Measurements from ENCODE around the gene CDC40. TPM values are rescaled to one million over a fixed set of nuclear protein-coding genes. Genes with fewer than 3 reads are reported as not detected.

The CDC40 gene
- total RNA-seq, 1 experiment from 2014 or later: 26.2 TPM

- H2AFZ ChIP-seq (ENCODE audit: low read depth, low read length, poor library complexity, severe bottlenecking): no peak overlapping the region
- H3K36me3 ChIP-seq (ENCODE audit: control insufficient read depth in 1 of 2, insufficient read depth in 2 of 2, low read length in 2 of 2): peaks cover 8 to 34% of the 10 kb centered on the region in 2 experiments
- DNase-seq (ENCODE audit: low read depth, low spot score) (no peak), ATAC-seq (no peak)
- H3K79me2 ChIP-seq (ENCODE audit: insufficient read depth, low read length): no peaks in the 10 kb centered on the region
- no peak overlapping the region for H3K4me2 ChIP-seq (ENCODE audit: low read length)
- no peak overlapping the region for H3K4me3 ChIP-seq (replicated peaks in 1 of 2; ENCODE audit: low read depth in 1 of 2, low read length in 2 of 2)
- no peaks in the 10 kb centered on the region for H3K9me3 ChIP-seq (ENCODE audit: control insufficient read depth in 1 of 2, insufficient read depth in 1 of 2, low read depth in 1 of 2, low read length in 2 of 2)
- H3K9me2 ChIP-seq (ENCODE audit: insufficient read depth): no peaks in the 10 kb centered on the region
- no peak overlapping the region for H3K9ac ChIP-seq (ENCODE audit: low read length)
- no peaks in the 10 kb centered on the region for H4K20me1 ChIP-seq (ENCODE audit: insufficient read depth)
- no peak overlapping the region for H3K27ac ChIP-seq (ENCODE audit: low read depth, low read length)
- BruUV-seq (replicated peaks): no TSS peak
- POLR2A ChIA-PET: no interaction called here
- no peaks in the 10 kb centered on the region for H3K27me3 ChIP-seq (ENCODE audit: insufficient read depth, low read length)
- no peak for TF ChIP-seq YY1 (IDR thresholded peaks at IDR 0.05; ENCODE audit: extremely low read depth, insufficient replicate concordance, low read depth, low read length)
- TF ChIP-seq POLR2AphosphoS5 (IDR thresholded peaks at IDR 0.05; ENCODE audit: low read depth, low read length): no peak
- no peak for TF ChIP-seq SRF (IDR thresholded peaks at IDR 0.05; ENCODE audit: low read depth)
- no peak for TF ChIP-seq EZH2 (IDR thresholded peaks at IDR 0.05)
- no peak for TF ChIP-seq SP1 (IDR thresholded peaks at IDR 0.05; ENCODE audit: low read depth)
- no peak for TF ChIP-seq ZNF274 (IDR thresholded peaks at IDR 0.05; ENCODE audit: low read depth, low read length)
- TF ChIP-seq JUND (IDR thresholded peaks at IDR 0.05): no peak
- no peak for TF ChIP-seq ELF1 (IDR thresholded peaks at IDR 0.05; ENCODE audit: borderline replicate concordance, low read depth)
- no peak for TF ChIP-seq MAX (IDR thresholded peaks at IDR 0.05)
- no peak for TF ChIP-seq TCF7L2 (IDR thresholded peaks at IDR 0.05; ENCODE audit: borderline replicate concordance, extremely low read depth, insufficient read depth, insufficient read length)
- TF ChIP-seq CEBPB (IDR thresholded peaks at IDR 0.05; ENCODE audit: low read depth): no peak
- no peak for TF ChIP-seq CBX3 (IDR thresholded peaks at IDR 0.05; ENCODE audit: low read depth)
- no peak for TF ChIP-seq POLR2A (IDR thresholded peaks at IDR 0.05; ENCODE audit: borderline replicate concordance, extremely low read depth, insufficient read depth, insufficient read length)
- no peak for TF ChIP-seq ZFX (IDR thresholded peaks at IDR 0.05)
- no peak for TF ChIP-seq ZBTB33 (IDR thresholded peaks at IDR 0.05; ENCODE audit: extremely low read depth, insufficient replicate concordance, low read length)
- no peak for TF ChIP-seq RAD21 (IDR thresholded peaks at IDR 0.05; ENCODE audit: low read depth)
- TF ChIP-seq SIN3A (IDR thresholded peaks at IDR 0.05; ENCODE audit: low read depth): no peak
- intact Hi-C loops (cut with micrococcal nuclease): no loop called here
- H3K4me1 ChIP-seq (ENCODE audit: control insufficient read depth in 1 of 2, insufficient read depth in 2 of 2, low read length in 2 of 2): peaks cover 0 to 4% of the 10 kb centered on the region in 2 experiments; a peak in 1 of 4 replicates
- CTCF ChIA-PET: no interaction called here
- RAD21 ChIA-PET (ENCODE audit: low non-redundant PET in 1 of 2, low total read pairs in 2 of 2, uncharacterized antibody in 2 of 2, unreplicated experiment in 2 of 2): no interaction called here
Measured at GRCh38 chr6:110217266-110217665, 37.0 kb downstream of the CDC40 start.

Measured in HCT116 (cell line).